Transverse colon (tissue), 4 donors: ENCODE data around the gene RPA1.

Experiments used
- EP300 ChIP-seq: sonication (generic); formaldehyde crosslinking; IDR thresholded peaks from one replicate; pipeline ENCODE4 v1.6.1; 2017; ENCODE audit warnings: antibody characterized with exemption, low read depth
- POLR2A ChIP-seq: fragments of 450-650 bp; IDR thresholded peaks from one replicate; pipeline ENCODE4 v1.6.1; 2016; ENCODE audit warnings: antibody characterized with exemption, mild to moderate bottlenecking, moderate library complexity
- POLR2AphosphoS5 ChIP-seq, 3 donors: sonication (generic); formaldehyde crosslinking; IDR thresholded peaks; one replicate each; pipeline ENCODE4 v1.6.1; 2016; ENCODE audit warnings: antibody characterized with exemption in 3 of 3
- TF ChIP-seq, protein P1 (sequence below), 5 experiments: fragments of 200-600 bp in 3 of 5; fragments of 450-650 bp in 2 of 5; sonication (generic) in 3 of 5; IDR thresholded peaks; 1 replicate in 2 of 5; 2 replicates in 3 of 5; pipeline ENCODE4 v1.5.1; 2016 to 2017; ENCODE audit warnings: antibody characterized with exemption in 5 of 5, inconsistent platforms in 3 of 5, mild to moderate bottlenecking in 2 of 5, moderate library complexity in 1 of 5

DNA sequence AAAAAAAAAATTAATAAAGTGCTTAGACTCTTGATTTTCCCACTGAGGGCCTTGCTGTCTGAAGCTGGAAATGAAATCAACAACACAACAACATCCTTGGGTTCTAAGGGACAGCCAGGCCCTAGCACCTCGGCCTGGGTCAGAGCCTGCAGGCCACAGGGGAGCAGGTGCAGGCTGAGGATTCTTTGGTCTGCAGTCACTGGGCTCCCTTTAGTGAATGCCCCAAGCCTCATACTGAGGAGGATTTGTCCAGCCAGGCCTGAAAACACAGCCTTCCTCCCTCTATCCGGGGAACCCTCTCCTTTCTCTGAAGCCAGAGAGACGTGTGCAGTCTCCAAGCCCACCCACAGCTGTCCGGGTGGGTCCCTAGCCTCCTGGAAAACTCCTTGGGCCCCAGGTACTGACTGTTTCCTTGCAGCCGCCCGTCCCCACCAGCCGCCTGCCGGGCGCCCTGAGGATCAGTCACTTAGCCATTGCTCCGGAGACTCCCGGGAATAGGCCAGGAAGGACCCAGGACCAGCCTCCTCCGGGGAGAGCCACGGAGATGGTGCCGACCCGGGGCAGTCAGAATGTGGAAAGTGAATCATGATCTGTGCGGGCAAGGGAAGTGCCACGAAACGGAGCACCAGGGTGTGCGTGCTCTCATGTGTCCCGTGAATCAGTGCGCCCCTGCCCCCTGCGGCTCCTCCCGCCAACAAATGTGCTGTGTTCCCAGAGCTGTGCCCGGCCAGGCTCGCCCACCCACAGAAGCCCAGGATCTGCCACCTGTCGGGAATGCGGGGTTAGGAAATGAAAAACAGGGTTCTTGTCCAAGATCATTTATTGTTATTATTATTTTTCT lies 104.3 kb downstream of the RPA1 start:
- TF ChIP-seq POLR2A: no peak
- TF ChIP-seq, protein P1, sequence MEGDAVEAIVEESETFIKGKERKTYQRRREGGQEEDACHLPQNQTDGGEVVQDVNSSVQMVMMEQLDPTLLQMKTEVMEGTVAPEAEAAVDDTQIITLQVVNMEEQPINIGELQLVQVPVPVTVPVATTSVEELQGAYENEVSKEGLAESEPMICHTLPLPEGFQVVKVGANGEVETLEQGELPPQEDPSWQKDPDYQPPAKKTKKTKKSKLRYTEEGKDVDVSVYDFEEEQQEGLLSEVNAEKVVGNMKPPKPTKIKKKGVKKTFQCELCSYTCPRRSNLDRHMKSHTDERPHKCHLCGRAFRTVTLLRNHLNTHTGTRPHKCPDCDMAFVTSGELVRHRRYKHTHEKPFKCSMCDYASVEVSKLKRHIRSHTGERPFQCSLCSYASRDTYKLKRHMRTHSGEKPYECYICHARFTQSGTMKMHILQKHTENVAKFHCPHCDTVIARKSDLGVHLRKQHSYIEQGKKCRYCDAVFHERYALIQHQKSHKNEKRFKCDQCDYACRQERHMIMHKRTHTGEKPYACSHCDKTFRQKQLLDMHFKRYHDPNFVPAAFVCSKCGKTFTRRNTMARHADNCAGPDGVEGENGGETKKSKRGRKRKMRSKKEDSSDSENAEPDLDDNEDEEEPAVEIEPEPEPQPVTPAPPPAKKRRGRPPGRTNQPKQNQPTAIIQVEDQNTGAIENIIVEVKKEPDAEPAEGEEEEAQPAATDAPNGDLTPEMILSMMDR (IDR thresholded peaks at IDR 0.05): no peak
- TF ChIP-seq POLR2AphosphoS5 (IDR thresholded peaks at IDR 0.05): no peak
- no peak for TF ChIP-seq EP300
